NB4 (cell line): Measurements from ENCODE around the gene GPC3.

Experiments
- DNase-seq: peaks from one replicate; pipeline ENCODE4 v3.0.0; 2010; ENCODE audit warnings: low read depth
- H3K4me3 ChIP-seq: one replicate; pipeline ENCODE4 v1.5.1; 2011; ENCODE audit warnings: mild to moderate bottlenecking, low read depth, low read length, moderate library complexity
- MYC ChIP-seq: IDR thresholded peaks from 2 replicates; pipeline ENCODE4 v1.6.1; 2011; ENCODE audit warnings: low read depth, low read length
- POLR2A ChIP-seq: IDR thresholded peaks from 2 replicates; pipeline ENCODE4 v1.6.1; 2011; ENCODE audit warnings: mild to moderate bottlenecking; ENCODE audit not compliant: insufficient read length; ENCODE audit errors: extremely low read depth
- TF ChIP-seq, protein P1 (sequence below): IDR thresholded peaks from 2 replicates; pipeline ENCODE4 v1.6.1; 2011; ENCODE audit warnings: low read depth, low read length
- TF ChIP-seq, protein P2 (sequence below): IDR thresholded peaks from one replicate; pipeline ENCODE4 v1.5.1; 2012; ENCODE audit warnings: low read depth, low read length

GPC3 gene

DNA sequence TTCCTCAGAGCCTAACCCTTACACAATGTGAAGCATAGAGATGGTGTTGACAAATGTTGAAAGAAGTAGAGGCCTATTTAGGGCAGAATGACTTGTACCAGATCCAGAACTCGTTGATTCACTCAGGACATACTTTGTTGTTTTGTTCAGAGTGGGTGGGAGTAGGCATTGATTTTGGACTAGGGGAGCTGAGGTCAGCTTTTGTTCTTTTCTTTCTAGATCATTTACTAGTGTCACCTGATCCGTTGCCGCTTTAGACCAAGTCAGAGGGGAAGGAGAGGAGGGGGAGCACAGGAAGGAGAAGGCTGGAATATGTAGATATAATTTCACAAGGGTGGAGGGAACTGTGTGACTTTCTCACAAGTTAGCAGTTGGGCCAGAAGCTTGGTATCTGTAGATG, 287.7 kb downstream of the GPC3 start:
- no peak overlapping the region for H3K4me3 ChIP-seq
- TF ChIP-seq MYC, result no peak
- DNase-seq, result no peak

- TF ChIP-seq, protein P1, sequence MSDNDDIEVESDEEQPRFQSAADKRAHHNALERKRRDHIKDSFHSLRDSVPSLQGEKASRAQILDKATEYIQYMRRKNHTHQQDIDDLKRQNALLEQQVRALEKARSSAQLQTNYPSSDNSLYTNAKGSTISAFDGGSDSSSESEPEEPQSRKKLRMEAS, result no peak
- TF ChIP-seq POLR2A (no peak), MYC (no peak)
- TF ChIP-seq, protein P2, sequence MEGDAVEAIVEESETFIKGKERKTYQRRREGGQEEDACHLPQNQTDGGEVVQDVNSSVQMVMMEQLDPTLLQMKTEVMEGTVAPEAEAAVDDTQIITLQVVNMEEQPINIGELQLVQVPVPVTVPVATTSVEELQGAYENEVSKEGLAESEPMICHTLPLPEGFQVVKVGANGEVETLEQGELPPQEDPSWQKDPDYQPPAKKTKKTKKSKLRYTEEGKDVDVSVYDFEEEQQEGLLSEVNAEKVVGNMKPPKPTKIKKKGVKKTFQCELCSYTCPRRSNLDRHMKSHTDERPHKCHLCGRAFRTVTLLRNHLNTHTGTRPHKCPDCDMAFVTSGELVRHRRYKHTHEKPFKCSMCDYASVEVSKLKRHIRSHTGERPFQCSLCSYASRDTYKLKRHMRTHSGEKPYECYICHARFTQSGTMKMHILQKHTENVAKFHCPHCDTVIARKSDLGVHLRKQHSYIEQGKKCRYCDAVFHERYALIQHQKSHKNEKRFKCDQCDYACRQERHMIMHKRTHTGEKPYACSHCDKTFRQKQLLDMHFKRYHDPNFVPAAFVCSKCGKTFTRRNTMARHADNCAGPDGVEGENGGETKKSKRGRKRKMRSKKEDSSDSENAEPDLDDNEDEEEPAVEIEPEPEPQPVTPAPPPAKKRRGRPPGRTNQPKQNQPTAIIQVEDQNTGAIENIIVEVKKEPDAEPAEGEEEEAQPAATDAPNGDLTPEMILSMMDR, result no peak
- no peak for DNase-seq
- no peak overlapping the region for H3K4me3 ChIP-seq
Observed at GRCh38 chrX:133689997-133690599, 295.3 kb downstream of the GPC3 start.

- no peak overlapping the region for H3K4me3 ChIP-seq
- TF ChIP-seq, protein P2, result no peak
- TF ChIP-seq POLR2A (no peak), MYC (no peak)
- TF ChIP-seq, protein P1, result no peak
- DNase-seq, result peak; percentile 13
Observed at GRCh38 chrX:133685822-133686221, 299.6 kb downstream of the GPC3 start.

GRCh38 chrX:133681897-133682296, 303.5 kb downstream of the GPC3 start:
- no peak for DNase-seq
- H3K4me3 ChIP-seq, result no peak overlapping the region
- TF ChIP-seq, protein P2, result no peak
- no peak for TF ChIP-seq MYC

GRCh38 chrX:133681421-133681820, 304.0 kb downstream of the GPC3 start:
- no peak overlapping the region for H3K4me3 ChIP-seq

GRCh38 chrX:133677123-133678063, 308.0 kb downstream of the GPC3 start:
- H3K4me3 ChIP-seq, result no peak overlapping the region
- no peak for DNase-seq
- TF ChIP-seq, protein P1, result no peak
- TF ChIP-seq MYC (no peak), POLR2A (no peak)
- TF ChIP-seq, protein P2, result no peak

More at GRCh38 chrX:133681421-133681820, 304.0 kb downstream of the GPC3 start:
- DNase-seq, result no peak
- TF ChIP-seq MYC (no peak), POLR2A (no peak)
- TF ChIP-seq, protein P1, result no peak
- TF ChIP-seq, protein P2, result no peak
